Fibroblast of lung (primary cell): Measurements from ENCODE around the gene IPO11.

ENCODE experiments used
- CTCF ChIP-seq, 2 donors: IDR thresholded peaks in 1 of 2; conservative IDR thresholded peaks in 1 of 2; 1 replicate in 1 of 2; 2 replicates in 1 of 2; pipeline ENCODE4 v1.5.1; 2011 to 2012; ENCODE audit warnings: low read length in 2 of 2, control low read depth in 1 of 2, inconsistent platforms in 1 of 2, low read depth in 1 of 2, mild to moderate bottlenecking in 1 of 2
- EZH2 ChIP-seq: IDR thresholded peaks from 2 replicates; pipeline ENCODE4 v1.5.1; 2012; ENCODE audit warnings: low read length, control low read depth, mild to moderate bottlenecking; ENCODE audit errors: missing control alignments

- no peak for TF ChIP-seq CTCF (conservative IDR thresholded peaks at IDR 0.05 in 1 of 2, IDR thresholded peaks at IDR 0.05 in 1 of 2; ENCODE audit: low read depth in 1 of 2, low read length in 2 of 2)
- no peak for TF ChIP-seq EZH2
Measured at GRCh38 chr5:62499756-62500155, 87.2 kb downstream of the IPO11 start.
